Brain microvascular endothelial cell (primary cell): Measurements from ENCODE around the gene RNF149.

Source experiments
- DNase-seq: peaks from one replicate; pipeline ENCODE4 v3.0.0-alpha.2; 2020
- H3K27ac ChIP-seq: fragments of 250-450 bp; sonication (Bioruptor Pico); 2 replicates; pipeline ENCODE4 v1.5.1; 2020; ENCODE audit warnings: mild to moderate bottlenecking, moderate library complexity
- H3K27me3 ChIP-seq: fragments of 250-450 bp; sonication (Bioruptor Pico); replicated peaks from 2 replicates; pipeline ENCODE4 v1.5.1; 2020; ENCODE audit warnings: mild to moderate bottlenecking
- H3K36me3 ChIP-seq: fragments of 250-450 bp; sonication (Bioruptor Pico); replicated peaks from 2 replicates; pipeline ENCODE4 v1.5.1; 2020; ENCODE audit warnings: mild to moderate bottlenecking
- H3K4me3 ChIP-seq: 2 replicates; pipeline ENCODE4 v1.5.1; 2011; ENCODE audit warnings: low read depth, mild to moderate bottlenecking, control low read depth, low read length, moderate library complexity
- in situ Hi-C: cut with HindIII; loops from 2 replicates; pipeline ENCODE4 v1.10.0; 2017; ENCODE audit warnings: low sequenced_read_pairs, low pct_ligation_motif_present
- TF ChIP-seq, protein P1 (sequence below): IDR thresholded peaks from 2 replicates; pipeline ENCODE4 v1.5.1; 2011; ENCODE audit warnings: low read depth, mild to moderate bottlenecking, moderate library complexity, low read length, control low read depth, inconsistent platforms; ENCODE audit errors: missing control alignments

The RNF149 gene

DNA sequence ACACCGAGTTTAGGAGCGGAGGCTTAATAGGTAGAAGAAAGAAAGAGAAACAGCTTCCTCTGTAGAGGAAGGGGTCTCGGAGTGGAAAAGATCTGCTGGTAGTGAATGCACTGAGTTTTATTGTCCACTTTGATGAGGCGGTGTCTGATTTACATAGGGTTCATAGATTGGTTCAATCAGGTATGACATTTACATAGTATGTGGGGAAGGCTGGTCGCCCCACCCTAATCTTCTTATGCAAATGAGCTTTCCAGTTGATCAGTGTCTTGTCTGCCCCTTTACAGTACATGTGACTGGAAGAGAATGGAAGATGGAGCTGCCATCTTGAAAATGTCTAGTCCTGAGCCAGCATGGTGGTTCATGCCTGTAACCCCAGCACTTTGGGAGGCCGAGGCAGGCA is 75.7 kb downstream of the RNF149 start:
- Histone ChIP-seq H3K27ac (no peak overlapping the region), H3K36me3 (no peaks in the 10 kb centered on the region), H3K4me3 (no peak overlapping the region), H3K27me3 (no peaks in the 10 kb centered on the region)
- in situ Hi-C loops, result no loop called here
- no peak for DNase-seq
- TF ChIP-seq, protein P1, sequence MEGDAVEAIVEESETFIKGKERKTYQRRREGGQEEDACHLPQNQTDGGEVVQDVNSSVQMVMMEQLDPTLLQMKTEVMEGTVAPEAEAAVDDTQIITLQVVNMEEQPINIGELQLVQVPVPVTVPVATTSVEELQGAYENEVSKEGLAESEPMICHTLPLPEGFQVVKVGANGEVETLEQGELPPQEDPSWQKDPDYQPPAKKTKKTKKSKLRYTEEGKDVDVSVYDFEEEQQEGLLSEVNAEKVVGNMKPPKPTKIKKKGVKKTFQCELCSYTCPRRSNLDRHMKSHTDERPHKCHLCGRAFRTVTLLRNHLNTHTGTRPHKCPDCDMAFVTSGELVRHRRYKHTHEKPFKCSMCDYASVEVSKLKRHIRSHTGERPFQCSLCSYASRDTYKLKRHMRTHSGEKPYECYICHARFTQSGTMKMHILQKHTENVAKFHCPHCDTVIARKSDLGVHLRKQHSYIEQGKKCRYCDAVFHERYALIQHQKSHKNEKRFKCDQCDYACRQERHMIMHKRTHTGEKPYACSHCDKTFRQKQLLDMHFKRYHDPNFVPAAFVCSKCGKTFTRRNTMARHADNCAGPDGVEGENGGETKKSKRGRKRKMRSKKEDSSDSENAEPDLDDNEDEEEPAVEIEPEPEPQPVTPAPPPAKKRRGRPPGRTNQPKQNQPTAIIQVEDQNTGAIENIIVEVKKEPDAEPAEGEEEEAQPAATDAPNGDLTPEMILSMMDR, result no peak

DNA sequence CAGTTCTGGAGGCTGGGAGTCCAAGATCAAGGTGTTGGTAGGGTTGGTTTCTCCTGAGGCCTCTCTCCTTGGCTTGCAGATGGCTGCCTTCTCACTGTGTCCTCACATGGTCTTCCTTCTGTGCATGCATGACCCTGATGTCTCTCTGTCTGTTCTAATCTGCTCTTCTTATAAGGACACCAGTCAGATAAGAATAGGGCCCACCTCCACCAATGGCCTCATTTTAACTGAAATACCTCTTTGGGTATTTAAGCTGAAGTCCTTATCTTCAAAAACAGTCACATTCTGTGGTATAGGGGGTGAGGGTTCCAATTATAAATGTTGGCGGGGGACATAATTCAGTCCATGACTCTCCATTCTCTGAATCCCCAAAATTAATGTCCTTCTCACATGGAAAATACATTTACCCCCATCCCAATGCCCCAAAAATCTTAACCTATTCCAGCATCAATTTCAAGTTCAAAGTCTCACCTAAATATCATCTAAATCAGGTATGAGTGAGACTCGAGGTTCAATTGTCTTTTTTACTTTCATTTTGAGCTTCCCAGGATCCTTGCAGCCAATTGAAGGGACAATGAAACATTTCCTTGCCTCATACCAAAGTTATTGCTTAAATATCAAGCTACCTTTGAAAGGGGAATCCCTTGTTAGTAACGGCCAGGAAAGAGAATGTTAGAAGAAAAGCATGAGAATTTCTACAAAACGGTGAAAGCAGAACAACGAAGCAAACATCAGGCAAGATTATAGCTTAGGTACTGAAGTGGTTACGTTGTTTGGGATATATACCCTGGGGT is 76.4 kb downstream of the RNF149 start:
- no peaks in the 10 kb centered on the region for H3K27me3 ChIP-seq
- no peak overlapping the region for H3K27ac ChIP-seq
- no peak for DNase-seq
- H3K4me3 ChIP-seq, result no peak overlapping the region
- TF ChIP-seq, protein P1, result no peak
- no peaks in the 10 kb centered on the region for H3K36me3 ChIP-seq
- in situ Hi-C loops, result no loop called here

DNA sequence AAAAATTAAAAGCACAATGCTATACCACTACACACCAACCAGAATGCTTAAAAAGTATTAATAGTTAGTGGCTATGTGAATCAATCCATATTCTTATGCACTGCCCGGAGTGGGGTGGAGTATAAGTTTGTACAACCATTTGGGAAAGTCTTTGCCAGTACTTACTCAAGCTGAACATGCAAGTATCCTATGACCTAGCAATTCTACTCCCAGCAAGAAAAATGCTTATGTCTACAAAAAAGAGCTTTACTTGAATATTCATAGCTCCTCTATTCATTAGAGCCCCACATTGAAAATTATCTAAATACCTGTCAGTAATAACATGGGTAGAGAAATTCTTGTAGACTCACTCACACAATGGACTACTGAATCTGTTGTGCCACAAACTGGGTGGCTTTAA is 77.3 kb downstream of the RNF149 start:
- DNase-seq, result no peak
- TF ChIP-seq, protein P1, result no peak
- Histone ChIP-seq H3K27me3 (no peaks in the 10 kb centered on the region), H3K4me3 (no peak overlapping the region), H3K36me3 (no peaks in the 10 kb centered on the region), H3K27ac (no peak overlapping the region)
- in situ Hi-C loops, result no loop called here

DNA sequence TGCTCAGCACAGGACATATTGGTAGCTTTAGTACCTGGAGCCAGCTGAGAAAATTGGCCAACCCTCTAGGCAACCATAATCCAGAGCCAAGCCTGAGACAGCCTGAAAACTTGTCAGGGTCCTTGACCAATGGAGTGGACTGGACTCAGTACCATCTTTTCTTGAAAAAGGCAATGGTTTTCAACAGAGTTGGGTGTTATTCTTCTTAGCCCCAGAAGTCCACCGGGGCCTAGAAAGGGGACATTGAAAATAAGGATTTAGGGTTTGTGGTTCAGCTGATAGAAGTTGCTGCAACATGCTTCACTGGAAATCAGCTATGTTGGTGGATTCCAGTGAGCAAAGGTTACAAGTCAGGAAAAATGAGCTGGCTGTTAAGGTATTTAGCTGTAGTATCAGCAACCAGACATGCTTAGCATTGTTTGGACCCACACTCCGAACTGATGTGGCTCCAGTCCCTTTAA is 77.9 kb downstream of the RNF149 start:
- Histone ChIP-seq H3K27me3 (no peaks in the 10 kb centered on the region), H3K36me3 (no peaks in the 10 kb centered on the region), H3K27ac (no peak overlapping the region), H3K4me3 (no peak overlapping the region)
- in situ Hi-C loops, result no loop called here
- peak; percentile 60 for DNase-seq
- TF ChIP-seq, protein P1, result no peak
